ENCODE data around the gene ACTR3C.
"Not testable (repeated sequence)": the region's sequence is repeated elsewhere in the genome, so short reads cannot be mapped to it uniquely, and the experiment has no call there.

DNA sequence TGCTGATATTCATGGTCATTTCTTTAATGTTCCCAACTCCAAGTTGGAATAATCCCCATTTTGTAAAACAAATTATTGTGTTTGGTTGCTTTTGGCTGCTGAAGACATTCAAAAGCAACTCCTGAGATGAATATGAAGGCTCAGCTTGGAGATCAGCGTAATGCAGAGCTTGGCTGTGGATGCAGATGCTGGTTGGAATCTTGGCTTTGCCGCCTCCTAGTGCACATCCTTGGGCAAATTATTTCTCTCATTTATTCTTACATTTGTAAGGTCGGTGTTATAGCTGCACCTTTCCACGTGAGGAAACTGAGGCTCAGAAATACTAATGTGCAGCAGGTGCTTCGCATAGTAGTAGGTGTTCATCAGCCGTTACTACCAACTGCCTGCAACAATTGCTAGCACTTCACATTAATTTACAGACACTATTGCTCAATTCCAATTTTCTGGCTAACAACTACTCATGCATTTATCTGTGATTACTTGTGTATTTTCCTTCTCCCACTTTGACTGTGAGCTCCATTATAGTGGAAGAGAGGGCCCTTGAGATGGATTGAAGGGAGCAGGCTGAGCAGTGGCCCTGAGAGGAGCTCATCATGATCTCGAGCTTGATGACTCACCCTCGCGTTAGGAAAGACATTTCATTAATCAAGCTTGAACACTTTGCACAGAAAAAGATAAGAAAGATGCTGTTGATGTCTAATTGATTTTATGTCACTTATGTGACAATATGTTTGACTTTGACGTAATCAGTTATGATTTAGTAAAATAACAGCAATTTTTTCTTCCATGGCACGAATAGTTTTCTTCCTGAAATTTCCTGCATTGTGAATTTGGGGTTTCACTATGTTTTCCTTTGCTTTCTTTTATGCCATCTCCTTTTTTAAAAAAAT, 101.0 kb downstream of the ACTR3C start:
- TF ChIP-seq CTCF (IDR thresholded peaks at IDR 0.05; ENCODE audit: low read depth, low read length, poor library complexity, severe bottlenecking); EZH2phosphoT487 (IDR thresholded peaks at IDR 0.05; ENCODE audit: borderline replicate concordance, low read length): not testable (repeated sequence)

Measured in DOHH2 (cell line).